Occipital lobe (tissue), 1 donor: Measurements from ENCODE around the gene PSMD7. TPM values are rescaled to one million over a fixed set of nuclear protein-coding genes. Genes with fewer than 3 reads are reported as not detected.

Source experiments
- total RNA-seq: library from RNA; depleted of rRNA; stranded (reverse); fragments of >200 nt; gene quantifications from one replicate; pipeline ENCODE4 v1.2.3, GENCODE V29; 2014

The PSMD7 gene
- total RNA-seq, 1 donor from 2014 or later = 43.4 TPM

Other genes with a start within 250 kb of the PSMD7 start
- gene NPIPB15, start 79.5 kb downstream of the PSMD7 start, total RNA-seq = not detected
- gene CLEC18B, start 124.7 kb downstream of the PSMD7 start, total RNA-seq = 1.1 TPM